Fibroblast of skin of left biceps (primary cell): ENCODE results near the gene SYNPO.

Experiments used
- DNase-seq, 2 experiments: peaks; one replicate each; pipeline ENCODE4 v3.0.0-alpha.2; 2013; ENCODE audit warnings: low read depth in 2 of 2

SYNPO gene

GRCh38 chr5:150641824-150642566, 1.5 kb downstream of the SYNPO start:
- no peak for DNase-seq

- peak in 1 of 2 experiments; percentile 66 for DNase-seq
Observed at GRCh38 chr5:150642567-150642927, 2.1 kb downstream of the SYNPO start.

GRCh38 chr5:150642991-150643710, 2.7 kb downstream of the SYNPO start:
- DNase-seq, result no peak

GRCh38 chr5:150644058-150644457, 3.6 kb downstream of the SYNPO start:
- no peak for DNase-seq

- DNase-seq, result no peak
Observed at GRCh38 chr5:150644514-150644913, 4.1 kb downstream of the SYNPO start.

- DNase-seq, result no peak
Observed at GRCh38 chr5:150645070-150645700, 4.7 kb downstream of the SYNPO start.

GRCh38 chr5:150647275-150648251, 7.1 kb downstream of the SYNPO start:
- DNase-seq, result no peak

GRCh38 chr5:150648294-150649107, 8.0 kb downstream of the SYNPO start:
- no peak for DNase-seq

- DNase-seq, result no peak
Observed at GRCh38 chr5:150649108-150650020, 8.9 kb downstream of the SYNPO start.

- DNase-seq, result no peak
Observed at GRCh38 chr5:150650021-150651006, 9.9 kb downstream of the SYNPO start.

GRCh38 chr5:150651382-150651781, 10.9 kb downstream of the SYNPO start:
- DNase-seq, result no peak

GRCh38 chr5:150651924-150652671, 11.6 kb downstream of the SYNPO start:
- no peak for DNase-seq

- no peak for DNase-seq
Observed at GRCh38 chr5:150653145-150653761, 12.8 kb downstream of the SYNPO start.

- DNase-seq, result no peak
Observed at GRCh38 chr5:150653762-150654556, 13.5 kb downstream of the SYNPO start.

- DNase-seq, result no peak
Observed at GRCh38 chr5:150655221-150655620, 14.8 kb downstream of the SYNPO start.
